HepG2 (cell line): ENCODE data around the gene DENND2A. TPM values are rescaled to one million over a fixed set of nuclear protein-coding genes. Genes with fewer than 3 reads are reported as not detected.
A peak's percentile ranks its signal among the peaks of the same experiment; 100 is the strongest.

Source experiments
- ATAC-seq: fragments of 200-7000 bp; cut with Tn5 transposase; 3 replicates; pipeline ENCODE4 v1.9.1; 2020; ENCODE audit warnings: mild to moderate bottlenecking, moderate library complexity
- BruUV-seq: library from RNA; stranded (reverse); fragments of 400-500 nt; replicated peaks from 2 replicates; lab custom pipeline; 2021; lab: Mats Ljungman, UMichigan
- CTCF ChIA-PET: fragments of 300-600 bp; formaldehyde crosslinking; extraction: SDS; loops from one replicate; lab custom pipeline; 2021; ENCODE audit warnings: low total read pairs, inconsistent platforms, low intra/inter-chr PET ratio; lab: Yijun Ruan, JAX
- POLR2A ChIA-PET: fragments of 350-600 bp; sonication (Branson Sonifier 250); formaldehyde crosslinking; loops from one replicate; lab custom pipeline; 2020; ENCODE audit warnings: antibody characterized with exemption, inconsistent platforms; lab: Yijun Ruan, JAX
- DNase-seq: peaks from one replicate; pipeline ENCODE4 v3.0.0-alpha.2; 2015; ENCODE audit warnings: low spot score
- FAIRE-seq: peaks from 3 replicates; lab custom pipeline; 2011; peaks lifted over from hg19 to GRCh38; lab: Jason Lieb, UNC
- H2AFZ ChIP-seq: one replicate; pipeline ENCODE4 v1.6.1; 2011; ENCODE audit warnings: low read length, inconsistent platforms
- H3K27ac ChIP-seq: fragments of 300-600 bp; 3 replicates; pipeline ENCODE4 v1.8.0; 2011; ENCODE audit warnings: mixed run types, mild to moderate bottlenecking, mixed read lengths, low read length, inconsistent platforms; ENCODE audit not compliant: insufficient read depth; ENCODE audit errors: extremely low read length
- H3K27me3 ChIP-seq, 2 experiments: fragments of 200-600 bp in 1 of 2; 2 replicates in 1 of 2; 3 replicates in 1 of 2; pipeline versions ENCODE4 v1.6.0 to v1.8.0; 2011; ENCODE audit warnings: low read length in 2 of 2, mild to moderate bottlenecking in 2 of 2, moderate library complexity in 2 of 2, inconsistent platforms in 1 of 2; ENCODE audit not compliant: insufficient read depth in 2 of 2, control insufficient read depth in 1 of 2
- H3K36me3 ChIP-seq, 2 experiments: fragments of 200-600 bp in 1 of 2; replicated peaks in 1 of 2; 2 replicates in 1 of 2; 3 replicates in 1 of 2; pipeline versions ENCODE4 v1.5.1 to v1.8.0; 2011; ENCODE audit warnings: low read length in 2 of 2, inconsistent platforms in 1 of 2; ENCODE audit not compliant: insufficient read depth in 2 of 2, control insufficient read depth in 1 of 2
- H3K4me1 ChIP-seq: 2 replicates; pipeline ENCODE4 v1.5.1; 2012; ENCODE audit warnings: low read length, inconsistent platforms; ENCODE audit not compliant: insufficient read depth
- H3K4me2 ChIP-seq: 2 replicates; pipeline ENCODE4 v1.6.0; 2011; ENCODE audit warnings: low read depth, low read length, inconsistent platforms
- H3K4me3 ChIP-seq, 3 experiments: fragments of 200-600 bp in 1 of 3; sonication (generic), shearing (Covaris generic) in 1 of 3; replicated peaks in 1 of 3; 2 replicates each; pipeline ENCODE4 v1.5.1; 2011 to 2016; ENCODE audit warnings: low read length in 3 of 3, inconsistent platforms in 2 of 3, low read depth in 2 of 3, mild to moderate bottlenecking in 2 of 3, control low read depth in 1 of 3, mixed read lengths in 1 of 3; ENCODE audit not compliant: insufficient read depth in 1 of 3
- H3K79me2 ChIP-seq: one replicate; pipeline ENCODE4 v1.6.1; 2011; ENCODE audit warnings: low read length, inconsistent platforms; ENCODE audit not compliant: insufficient read depth
- H3K9ac ChIP-seq: 2 replicates; pipeline ENCODE4 v1.6.0; 2011; ENCODE audit warnings: mild to moderate bottlenecking, low read depth, low read length, inconsistent platforms; ENCODE audit not compliant: insufficient read depth
- H3K9me3 ChIP-seq: 2 replicates; pipeline ENCODE4 v1.5.1; 2012; ENCODE audit warnings: mild to moderate bottlenecking, low read length
- H4K20me1 ChIP-seq: 2 replicates; pipeline ENCODE4 v1.6.0; 2011; ENCODE audit warnings: inconsistent platforms, mild to moderate bottlenecking, low read length, moderate library complexity; ENCODE audit not compliant: insufficient read depth
- ARID5B ChIP-seq: IDR thresholded peaks from 2 replicates; pipeline ENCODE4 v1.4.0; 2020; ENCODE audit warnings: mild to moderate bottlenecking, missing genetic modification reagents
- GATAD2A ChIP-seq: IDR thresholded peaks from 2 replicates; pipeline ENCODE4 v1.6.1; 2016
- MAFG ChIP-seq: sonication (generic); formaldehyde crosslinking; IDR thresholded peaks from 2 replicates; pipeline ENCODE4 v1.5.1; 2020; ENCODE audit warnings: mild to moderate bottlenecking, missing genetic modification reagents
- MED13 ChIP-seq: sonication (generic); formaldehyde crosslinking; IDR thresholded peaks from 2 replicates; pipeline ENCODE4 v1.5.0; 2020; ENCODE audit warnings: missing genetic modification reagents
- PATZ1 ChIP-seq: sonication (generic); formaldehyde crosslinking; IDR thresholded peaks from 2 replicates; pipeline ENCODE4 v1.4.0; 2020; ENCODE audit warnings: missing genetic modification reagents
- SP5 ChIP-seq: IDR thresholded peaks from 2 replicates; pipeline ENCODE4 v1.6.1; 2016; ENCODE audit warnings: low read depth, borderline replicate concordance
- TEAD3 ChIP-seq: optimal IDR thresholded peaks from 2 replicates; pipeline ENCODE3; 2016; ENCODE audit warnings: borderline replicate concordance
- ZFX ChIP-seq: sonication (generic); formaldehyde crosslinking; IDR thresholded peaks from 2 replicates; pipeline ENCODE4 v1.4.0; 2020; ENCODE audit warnings: mild to moderate bottlenecking, low read depth, missing genetic modification reagents, moderate library complexity
- WGBS: methylation state at CpG from one replicate; pipeline ENCODE4 v1.1.6; 2017; ENCODE audit warnings: low lambda C conversion rate; 5-methylcytosine and 5-hydroxymethylcytosine counted together
- in situ Hi-C: cut with HindIII; loops from 2 replicates; pipeline ENCODE4 v1.10.0; 2017; ENCODE audit warnings: low pct_unique_long_range_greater_than_20kb; ENCODE audit not compliant: extremely low pct_ligation_motif_present
- intact Hi-C: fragments of 100-400 bp; cut with micrococcal nuclease; formaldehyde crosslinking; loops from one replicate; pipeline ENCODE4 v1.10.0; 2022; ENCODE audit not compliant: unreplicated experiment
- polyA plus RNA-seq, 8 experiments: library from polyadenylated mRNA; depleted of rRNA in 3 of 8; stranded (reverse) in 7 of 8; unstranded in 1 of 8; fragments of >200 nt; fragmentation: Illumina TruSeq in 4 of 8; extraction: Trizol in 4 of 8; gene quantifications; 2 replicates each; pipeline versions ENCODE4 v1.2.1 to v1.2.3, GENCODE V29; 2011 to 2016; ENCODE audit warnings: low read depth in 4 of 8, missing spikeins in 1 of 8, mixed read lengths in 1 of 8; ENCODE audit not compliant: insufficient read depth in 1 of 8
- total RNA-seq, 5 experiments: library from RNA; depleted of rRNA; stranded (reverse); fragments of >200 nt; fragmentation: Illumina TruSeq; extraction: Trizol; gene quantifications; 2 replicates each; pipeline ENCODE4 v1.2.3, GENCODE V29; 2016; ENCODE audit warnings: low read depth in 1 of 5
- TF ChIP-seq, protein P1 (sequence below): sonication (generic); formaldehyde crosslinking; IDR thresholded peaks from 2 replicates; pipeline ENCODE4 v1.4.0; 2020; ENCODE audit warnings: missing genetic modification reagents, borderline replicate concordance
- TF ChIP-seq, protein P2 (sequence below): sonication (generic); formaldehyde crosslinking; IDR thresholded peaks from 2 replicates; pipeline ENCODE4 v1.4.0; 2020; ENCODE audit warnings: missing genetic modification reagents
- TF ChIP-seq, protein P3 (sequence below), 2 experiments: fragments of 450-650 bp in 1 of 2; sonication (generic) in 1 of 2; formaldehyde crosslinking; IDR thresholded peaks; 2 replicates each; pipeline versions ENCODE4 v1.5.0 to v1.8.0; 2020 to 2022; ENCODE audit warnings: mild to moderate bottlenecking in 1 of 2, missing genetic modification reagents in 1 of 2

The DENND2A gene
- total and polyA plus RNA-seq, 2 of the 13 experiments (the other 11 are each of a cell fraction or from before 2014, with no cell fraction given): not detected

DNA sequence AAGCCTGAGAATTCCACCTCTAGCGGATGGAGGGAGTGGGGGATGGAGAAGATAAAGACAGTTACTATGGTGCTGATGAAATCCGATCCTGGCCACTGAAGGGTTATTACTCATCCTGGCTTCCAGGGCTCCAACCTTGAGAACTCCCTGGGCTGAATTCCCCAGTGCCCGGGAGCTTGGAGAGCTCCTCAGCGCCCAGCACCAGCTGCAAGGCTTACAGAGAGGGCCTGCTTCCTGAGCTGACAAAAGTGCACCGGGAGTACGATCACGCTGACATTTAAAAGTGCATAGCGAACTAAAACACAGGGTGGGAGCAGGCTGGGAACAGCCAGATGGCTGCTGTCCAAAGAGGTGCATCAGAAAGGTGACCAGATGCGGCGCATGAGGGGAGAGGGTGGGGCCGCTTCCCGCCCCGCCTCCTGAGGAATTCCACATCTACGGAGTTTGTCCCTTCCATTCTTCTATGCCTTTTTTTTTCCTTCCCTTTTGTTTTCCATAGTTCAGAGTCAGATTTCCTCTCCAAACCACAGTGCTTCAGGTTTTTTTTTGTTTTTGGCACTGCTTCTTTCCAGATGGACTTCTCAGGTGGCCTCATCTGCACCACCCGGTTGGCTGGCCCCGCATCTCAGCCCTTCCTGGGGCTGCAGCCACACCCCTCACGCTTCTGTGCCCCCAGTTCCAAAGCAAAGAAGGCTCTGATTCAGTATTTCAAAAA, 98.9 kb downstream of the DENND2A start:
- H3K27me3 ChIP-seq: no peaks in the 10 kb centered on the region
- intact Hi-C loops: no loop called here
- H3K9ac ChIP-seq: no peak overlapping the region
- H3K36me3 ChIP-seq: no peaks in the 10 kb centered on the region
- 2% methylated on average over 12 of the region's 17 CpGs for WGBS
- H2AFZ ChIP-seq: no peak overlapping the region
- peaks cover 77% of the 10 kb centered on the region for H3K4me1 ChIP-seq
- ATAC-seq: peak; percentile 39
- H3K4me2 ChIP-seq: peak overlapping the region; percentile 83
- no peak overlapping the region for H3K27ac ChIP-seq
- H3K79me2 ChIP-seq: no peaks in the 10 kb centered on the region
- CTCF ChIA-PET: no interaction called here
- H4K20me1 ChIP-seq: no peaks in the 10 kb centered on the region
- POLR2A ChIA-PET: interaction anchor here (1.5 kb wide), 1 partner anchor 473 kb away, joined by 3 read pairs; the partner anchor contains the start of gene MRPS33
- no peaks in the 10 kb centered on the region for H3K9me3 ChIP-seq
- peak; percentile 40 for FAIRE-seq
- in situ Hi-C loops: no loop called here
- peak; percentile 70 for DNase-seq
- no TSS peak for BruUV-seq
- peak overlapping the region; percentile 33 to 66 (median 44) for H3K4me3 ChIP-seq
- TF ChIP-seq MAFG: no peak
- TF ChIP-seq PATZ1 (CRISPR knock-in tag): peak; percentile 49; the same call in 1 of the 2 replicates
- no peak for TF ChIP-seq MED13 (CRISPR knock-in tag)
- TF ChIP-seq ZFX (CRISPR knock-in tag): 0 out of 2 replicates have a peak, but pooled peaks have one; percentile 20
- TF ChIP-seq, protein P1, sequence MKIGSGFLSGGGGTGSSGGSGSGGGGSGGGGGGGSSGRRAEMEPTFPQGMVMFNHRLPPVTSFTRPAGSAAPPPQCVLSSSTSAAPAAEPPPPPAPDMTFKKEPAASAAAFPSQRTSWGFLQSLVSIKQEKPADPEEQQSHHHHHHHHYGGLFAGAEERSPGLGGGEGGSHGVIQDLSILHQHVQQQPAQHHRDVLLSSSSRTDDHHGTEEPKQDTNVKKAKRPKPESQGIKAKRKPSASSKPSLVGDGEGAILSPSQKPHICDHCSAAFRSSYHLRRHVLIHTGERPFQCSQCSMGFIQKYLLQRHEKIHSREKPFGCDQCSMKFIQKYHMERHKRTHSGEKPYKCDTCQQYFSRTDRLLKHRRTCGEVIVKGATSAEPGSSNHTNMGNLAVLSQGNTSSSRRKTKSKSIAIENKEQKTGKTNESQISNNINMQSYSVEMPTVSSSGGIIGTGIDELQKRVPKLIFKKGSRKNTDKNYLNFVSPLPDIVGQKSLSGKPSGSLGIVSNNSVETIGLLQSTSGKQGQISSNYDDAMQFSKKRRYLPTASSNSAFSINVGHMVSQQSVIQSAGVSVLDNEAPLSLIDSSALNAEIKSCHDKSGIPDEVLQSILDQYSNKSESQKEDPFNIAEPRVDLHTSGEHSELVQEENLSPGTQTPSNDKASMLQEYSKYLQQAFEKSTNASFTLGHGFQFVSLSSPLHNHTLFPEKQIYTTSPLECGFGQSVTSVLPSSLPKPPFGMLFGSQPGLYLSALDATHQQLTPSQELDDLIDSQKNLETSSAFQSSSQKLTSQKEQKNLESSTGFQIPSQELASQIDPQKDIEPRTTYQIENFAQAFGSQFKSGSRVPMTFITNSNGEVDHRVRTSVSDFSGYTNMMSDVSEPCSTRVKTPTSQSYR (CRISPR knock-in tag): peak; percentile 88
- TF ChIP-seq ARID5B (CRISPR knock-in tag): peak; percentile 14; the same call in 1 of the 2 replicates
- TF ChIP-seq, protein P2, sequence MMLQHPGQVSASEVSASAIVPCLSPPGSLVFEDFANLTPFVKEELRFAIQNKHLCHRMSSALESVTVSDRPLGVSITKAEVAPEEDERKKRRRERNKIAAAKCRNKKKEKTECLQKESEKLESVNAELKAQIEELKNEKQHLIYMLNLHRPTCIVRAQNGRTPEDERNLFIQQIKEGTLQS (CRISPR knock-in tag): peak; percentile 10; the same call in 1 of the 2 replicates
- TF ChIP-seq GATAD2A (CRISPR knock-in tag): peak; percentile 19
- peak; percentile 22 for TF ChIP-seq TEAD3 (CRISPR knock-in tag)
- TF ChIP-seq, protein P3, sequence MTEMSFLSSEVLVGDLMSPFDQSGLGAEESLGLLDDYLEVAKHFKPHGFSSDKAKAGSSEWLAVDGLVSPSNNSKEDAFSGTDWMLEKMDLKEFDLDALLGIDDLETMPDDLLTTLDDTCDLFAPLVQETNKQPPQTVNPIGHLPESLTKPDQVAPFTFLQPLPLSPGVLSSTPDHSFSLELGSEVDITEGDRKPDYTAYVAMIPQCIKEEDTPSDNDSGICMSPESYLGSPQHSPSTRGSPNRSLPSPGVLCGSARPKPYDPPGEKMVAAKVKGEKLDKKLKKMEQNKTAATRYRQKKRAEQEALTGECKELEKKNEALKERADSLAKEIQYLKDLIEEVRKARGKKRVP (CRISPR knock-in tag; IDR thresholded peaks at IDR 0.05): peak in 1 of 2 experiments; percentile 32; a peak in 1 of 4 replicates
- peak; percentile 49; the same call in 1 of the 2 replicates for TF ChIP-seq SP5
